ENCODE measurements around the gene RIMS1. TPM values are rescaled to one million over a fixed set of nuclear protein-coding genes. Genes with fewer than 3 reads are reported as not detected.

RIMS1 gene
- polyA plus RNA-seq, 1 experiment = 0.91 TPM

GRCh38 chr6:72262254-72262653 is 375.9 kb downstream of the RIMS1 start:
- ChIA-PET CTCF (interaction anchor here (1.1 to 1.8 kb wide), 2 partner anchors 11 to 149 kb away, joined by 4 to 5 read pairs; no protein-coding TSS in a partner anchor), POLR2A (no interaction called here)
- no peaks in the 10 kb centered on the region for H3K27me3 ChIP-seq (ENCODE audit: control insufficient read depth, insufficient read depth, low read length)
- no peak for DNase-seq (ENCODE audit: low read depth, low spot score)
- no peak overlapping the region for H3K27ac ChIP-seq (ENCODE audit: low read depth, low read length)
- no peak overlapping the region for H3K4me3 ChIP-seq (ENCODE audit: low read depth, low read length)
- no peak for TF ChIP-seq CTCF (IDR thresholded peaks at IDR 0.05; ENCODE audit: low read depth, low read length)
- H3K9me3 ChIP-seq (ENCODE audit: control insufficient read depth, insufficient read depth, low read length) = no peaks in the 10 kb centered on the region

GRCh38 chr6:72267470-72267869 is 381.1 kb downstream of the RIMS1 start:
- CTCF ChIA-PET = no interaction called here
- Histone ChIP-seq H3K9me3 (ENCODE audit: control insufficient read depth, insufficient read depth, low read length) (no peaks in the 10 kb centered on the region), H3K27me3 (ENCODE audit: control insufficient read depth, insufficient read depth, low read length) (no peaks in the 10 kb centered on the region), H3K27ac (ENCODE audit: low read depth, low read length) (no peak overlapping the region), H3K4me3 (ENCODE audit: low read depth, low read length) (no peak overlapping the region)
- no peak for DNase-seq (ENCODE audit: low read depth, low spot score)
- no peak for TF ChIP-seq CTCF (IDR thresholded peaks at IDR 0.05; ENCODE audit: low read depth, low read length)
- POLR2A ChIA-PET = no interaction called here

- TF ChIP-seq CTCF (IDR thresholded peaks at IDR 0.05; ENCODE audit: low read depth, low read length) = no peak
- DNase-seq (ENCODE audit: low read depth, low spot score) = no peak
- Histone ChIP-seq H3K4me3 (ENCODE audit: low read depth, low read length) (no peak overlapping the region), H3K27ac (ENCODE audit: low read depth, low read length) (no peak overlapping the region), H3K27me3 (ENCODE audit: control insufficient read depth, insufficient read depth, low read length) (no peaks in the 10 kb centered on the region), H3K9me3 (ENCODE audit: control insufficient read depth, insufficient read depth, low read length) (no peaks in the 10 kb centered on the region)
- ChIA-PET CTCF (interaction anchor here (0.6 kb wide), 1 partner anchor 982 kb away, joined by 3 read pairs; no protein-coding TSS in a partner anchor), POLR2A (no interaction called here)
Observed at GRCh38 chr6:72271531-72271930, 385.2 kb downstream of the RIMS1 start.

GRCh38 chr6:72272958-72273357 is 386.6 kb downstream of the RIMS1 start:
- POLR2A ChIA-PET = no interaction called here
- peak; percentile 13 for DNase-seq (ENCODE audit: low read depth, low spot score)
- no peak for TF ChIP-seq CTCF (IDR thresholded peaks at IDR 0.05; ENCODE audit: low read depth, low read length)

GRCh38 chr6:72275888-72276287 is 389.5 kb downstream of the RIMS1 start:
- Histone ChIP-seq H3K27ac (ENCODE audit: low read depth, low read length) (no peak overlapping the region), H3K27me3 (ENCODE audit: control insufficient read depth, insufficient read depth, low read length) (no peaks in the 10 kb centered on the region), H3K4me3 (ENCODE audit: low read depth, low read length) (no peak overlapping the region), H3K9me3 (ENCODE audit: control insufficient read depth, insufficient read depth, low read length) (no peaks in the 10 kb centered on the region)
- ChIA-PET POLR2A (no interaction called here), CTCF (no interaction called here)
- no peak for TF ChIP-seq CTCF (IDR thresholded peaks at IDR 0.05; ENCODE audit: low read depth, low read length)
- no peak for DNase-seq (ENCODE audit: low read depth, low spot score)

More at GRCh38 chr6:72272958-72273357, 386.6 kb downstream of the RIMS1 start:
- Histone ChIP-seq H3K27ac (ENCODE audit: low read depth, low read length) (no peak overlapping the region), H3K9me3 (ENCODE audit: control insufficient read depth, insufficient read depth, low read length) (no peaks in the 10 kb centered on the region), H3K27me3 (ENCODE audit: control insufficient read depth, insufficient read depth, low read length) (no peaks in the 10 kb centered on the region), H3K4me3 (ENCODE audit: low read depth, low read length) (no peak overlapping the region)
- CTCF ChIA-PET = no interaction called here
